Astrocyte (in vitro differentiated cells and primary cell): ENCODE data around the gene DOCK3. TPM values are rescaled to one million over a fixed set of nuclear protein-coding genes. Genes with fewer than 3 reads are reported as not detected.
"Not testable (repeated sequence)": the region's sequence is repeated elsewhere in the genome, so short reads cannot be mapped to it uniquely, and the experiment has no call there.

Experiments
- DNase-seq: peaks from one replicate; pipeline ENCODE4 v3.0.0-alpha.2; 2010; ENCODE audit warnings: low read depth
- FAIRE-seq: peaks from 2 replicates; lab custom pipeline; 2011; peaks lifted over from hg19 to GRCh38; lab: Jason Lieb, UNC
- H2AFZ ChIP-seq: 2 replicates; pipeline ENCODE4 v1.6.0; 2012; ENCODE audit warnings: low read depth, low read length, inconsistent platforms
- H3K27ac ChIP-seq: 2 replicates; pipeline ENCODE4 v1.5.1; 2011; ENCODE audit warnings: low read depth, low read length, inconsistent platforms
- H3K27me3 ChIP-seq: 2 replicates; pipeline ENCODE4 v1.6.0; 2011; ENCODE audit warnings: low read length, inconsistent platforms; ENCODE audit not compliant: insufficient read depth
- H3K36me3 ChIP-seq: 2 replicates; pipeline ENCODE4 v1.5.1; 2011; ENCODE audit warnings: low read length, inconsistent platforms; ENCODE audit not compliant: insufficient read depth
- H3K4me1 ChIP-seq: 2 replicates; pipeline ENCODE4 v1.5.1; 2011; ENCODE audit warnings: low read length, inconsistent platforms; ENCODE audit not compliant: insufficient read depth
- H3K4me2 ChIP-seq: 2 replicates; pipeline ENCODE4 v1.6.0; 2012; ENCODE audit warnings: low read length, inconsistent platforms
- H3K4me3 ChIP-seq: 2 replicates; pipeline ENCODE4 v1.5.1; 2011; ENCODE audit warnings: low read depth, mild to moderate bottlenecking, low read length, inconsistent platforms; ENCODE audit not compliant: insufficient read depth
- H3K79me2 ChIP-seq: 2 replicates; pipeline ENCODE4 v1.6.0; 2012; ENCODE audit warnings: mild to moderate bottlenecking, low read length, inconsistent platforms; ENCODE audit not compliant: insufficient read depth
- H3K9ac ChIP-seq: 2 replicates; pipeline ENCODE4 v1.6.0; 2012; ENCODE audit warnings: mild to moderate bottlenecking, low read length, inconsistent platforms
- H3K9me3 ChIP-seq: 2 replicates; pipeline ENCODE4 v1.5.1; 2012; ENCODE audit warnings: low read depth, mild to moderate bottlenecking, low read length, inconsistent platforms; ENCODE audit not compliant: insufficient read depth
- H4K20me1 ChIP-seq: 2 replicates; pipeline ENCODE4 v1.6.0; 2012; ENCODE audit warnings: low read length, inconsistent platforms; ENCODE audit not compliant: insufficient read depth
- H3K27ac Mint-ChIP-seq: one replicate; pipeline ENCODE4 v1.8.0; 2021; ENCODE audit warnings: mild to moderate bottlenecking, mixed read lengths; ENCODE audit not compliant: unreplicated experiment
- H3K27me3 Mint-ChIP-seq: one replicate; pipeline ENCODE4 v1.8.0; 2021; ENCODE audit warnings: low read depth, mixed read lengths; ENCODE audit not compliant: unreplicated experiment
- H3K36me3 Mint-ChIP-seq: one replicate; pipeline ENCODE4 v1.8.0; 2021; ENCODE audit warnings: low read depth, mixed read lengths; ENCODE audit not compliant: unreplicated experiment
- H3K4me1 Mint-ChIP-seq: one replicate; pipeline ENCODE4 v1.8.0; 2021; ENCODE audit warnings: low read depth, mixed read lengths; ENCODE audit not compliant: unreplicated experiment
- H3K4me3 Mint-ChIP-seq: one replicate; pipeline ENCODE4 v1.8.0; 2021; ENCODE audit warnings: mild to moderate bottlenecking, moderate library complexity, mixed read lengths; ENCODE audit not compliant: unreplicated experiment
- H3K9me3 Mint-ChIP-seq: one replicate; pipeline ENCODE4 v1.8.0; 2021; ENCODE audit warnings: mild to moderate bottlenecking, mixed read lengths; ENCODE audit not compliant: unreplicated experiment
- EZH2 ChIP-seq: IDR thresholded peaks from 2 replicates; pipeline ENCODE4 v1.6.1; 2012; ENCODE audit warnings: mild to moderate bottlenecking, low read length, inconsistent platforms; ENCODE audit not compliant: insufficient read depth
- total RNA-seq: library from RNA; stranded (reverse); gene quantifications from 2 replicates; pipeline ENCODE4 v1.2.1, GENCODE V29; 2021
- TF ChIP-seq, protein P1 (sequence below): IDR thresholded peaks from 2 replicates; pipeline ENCODE4 v1.5.1; 2011; ENCODE audit warnings: low read depth, mild to moderate bottlenecking, inconsistent platforms, low read length, moderate library complexity; ENCODE audit not compliant: insufficient read depth

DOCK3 gene
- total RNA-seq, 1 donor from 2014 or later, result 3.3 TPM

DNA sequence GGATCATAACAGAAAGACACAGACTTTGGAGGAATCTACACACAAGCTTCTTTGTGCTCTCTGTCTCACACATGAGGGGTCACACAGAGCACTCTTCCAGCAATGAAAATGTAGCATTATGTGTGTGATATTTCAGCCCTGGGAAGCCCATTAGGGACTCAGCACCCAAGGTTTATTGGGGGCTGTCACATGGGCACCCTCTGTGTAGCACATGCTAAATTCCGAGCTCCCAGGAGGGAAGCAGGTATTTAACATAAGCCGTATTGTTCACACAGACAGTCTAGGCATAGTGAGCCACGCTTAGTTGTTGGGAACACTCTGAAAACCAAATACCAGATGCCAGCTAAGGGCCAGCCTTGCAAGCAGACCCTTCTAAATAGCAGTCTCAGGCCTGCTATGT, 448.8 kb downstream of the DOCK3 start:
- Mint-ChIP-seq H3K4me3 (no peak overlapping the region), H3K9me3 (peaks cover 3% of the 10 kb centered on the region), H3K27ac (no peak overlapping the region), H3K36me3 (no peaks in the 10 kb centered on the region), H3K4me1 (no peaks in the 10 kb centered on the region), H3K27me3 (no peaks in the 10 kb centered on the region)
- DNase-seq, result no peak
- Histone ChIP-seq H3K4me1 (no peaks in the 10 kb centered on the region), H3K4me3 (no peak overlapping the region), H3K27me3 (no peaks in the 10 kb centered on the region), H2AFZ (no peak overlapping the region), H3K27ac (no peak overlapping the region), H3K9me3 (no peaks in the 10 kb centered on the region), H3K9ac (no peak overlapping the region), H4K20me1 (no peaks in the 10 kb centered on the region), H3K36me3 (no peaks in the 10 kb centered on the region), H3K4me2 (no peak overlapping the region), H3K79me2 (no peaks in the 10 kb centered on the region)
- no peak for TF ChIP-seq EZH2
- TF ChIP-seq, protein P1, sequence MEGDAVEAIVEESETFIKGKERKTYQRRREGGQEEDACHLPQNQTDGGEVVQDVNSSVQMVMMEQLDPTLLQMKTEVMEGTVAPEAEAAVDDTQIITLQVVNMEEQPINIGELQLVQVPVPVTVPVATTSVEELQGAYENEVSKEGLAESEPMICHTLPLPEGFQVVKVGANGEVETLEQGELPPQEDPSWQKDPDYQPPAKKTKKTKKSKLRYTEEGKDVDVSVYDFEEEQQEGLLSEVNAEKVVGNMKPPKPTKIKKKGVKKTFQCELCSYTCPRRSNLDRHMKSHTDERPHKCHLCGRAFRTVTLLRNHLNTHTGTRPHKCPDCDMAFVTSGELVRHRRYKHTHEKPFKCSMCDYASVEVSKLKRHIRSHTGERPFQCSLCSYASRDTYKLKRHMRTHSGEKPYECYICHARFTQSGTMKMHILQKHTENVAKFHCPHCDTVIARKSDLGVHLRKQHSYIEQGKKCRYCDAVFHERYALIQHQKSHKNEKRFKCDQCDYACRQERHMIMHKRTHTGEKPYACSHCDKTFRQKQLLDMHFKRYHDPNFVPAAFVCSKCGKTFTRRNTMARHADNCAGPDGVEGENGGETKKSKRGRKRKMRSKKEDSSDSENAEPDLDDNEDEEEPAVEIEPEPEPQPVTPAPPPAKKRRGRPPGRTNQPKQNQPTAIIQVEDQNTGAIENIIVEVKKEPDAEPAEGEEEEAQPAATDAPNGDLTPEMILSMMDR, result no peak
- FAIRE-seq, result no peak

- H3K9me3 Mint-ChIP-seq, H3K9ac ChIP-seq, H3K4me2 ChIP-seq, H3K27ac ChIP-seq, H3K4me1 Mint-ChIP-seq, H3K27ac Mint-ChIP-seq, H3K36me3 Mint-ChIP-seq, H2AFZ ChIP-seq, H3K9me3 ChIP-seq, DNase-seq, H3K79me2 ChIP-seq, H3K36me3 ChIP-seq, FAIRE-seq, H3K4me3 Mint-ChIP-seq, H3K4me1 ChIP-seq, H4K20me1 ChIP-seq, H3K27me3 Mint-ChIP-seq, H3K27me3 ChIP-seq, H3K4me3 ChIP-seq: not testable (repeated sequence)
Measured at GRCh38 chr3:51131607-51132006, 456.9 kb downstream of the DOCK3 start.

- no peak for DNase-seq
- H3K4me3 ChIP-seq, result no peak overlapping the region
- H3K27me3 ChIP-seq, result no peaks in the 10 kb centered on the region
- no peak for FAIRE-seq
- no peaks in the 10 kb centered on the region for H4K20me1 ChIP-seq
- no peaks in the 10 kb centered on the region for H3K27me3 Mint-ChIP-seq
- no peak overlapping the region for H2AFZ ChIP-seq
- H3K27ac Mint-ChIP-seq, result no peak overlapping the region
- TF ChIP-seq, protein P1, result no peak
- no peak for TF ChIP-seq EZH2
- no peaks in the 10 kb centered on the region for H3K36me3 Mint-ChIP-seq
- no peaks in the 10 kb centered on the region for H3K9me3 ChIP-seq
- no peak overlapping the region for H3K27ac ChIP-seq
- H3K9me3 Mint-ChIP-seq, result peaks cover 2% of the 10 kb centered on the region
- no peak overlapping the region for H3K4me2 ChIP-seq
- H3K4me1 ChIP-seq, result no peaks in the 10 kb centered on the region
- no peak overlapping the region for H3K4me3 Mint-ChIP-seq
- H3K79me2 ChIP-seq, result no peaks in the 10 kb centered on the region
- H3K9ac ChIP-seq, result no peak overlapping the region
- no peaks in the 10 kb centered on the region for H3K4me1 Mint-ChIP-seq
- H3K36me3 ChIP-seq, result no peaks in the 10 kb centered on the region
Measured at GRCh38 chr3:51137715-51138114, 463.0 kb downstream of the DOCK3 start.
